NT2/D1 (cell line): ENCODE results near the gene FMN1.

ENCODE experiments used
- SUZ12 ChIP-seq: IDR thresholded peaks from 2 replicates; pipeline ENCODE4 v1.6.1; 2011; ENCODE audit not compliant: insufficient read length, insufficient read depth; ENCODE audit errors: extremely low read depth
- YY1 ChIP-seq: IDR thresholded peaks from 2 replicates; pipeline ENCODE4 v1.6.1; 2011; ENCODE audit not compliant: insufficient read length, insufficient read depth
- ZNF274 ChIP-seq: IDR thresholded peaks from 2 replicates; pipeline ENCODE4 v1.6.1; 2011; ENCODE audit warnings: mild to moderate bottlenecking, low read depth, low read length

- no peak for TF ChIP-seq YY1
- no peak for TF ChIP-seq ZNF274
- TF ChIP-seq SUZ12, result no peak
Measured at GRCh38 chr15:32970847-32971246, 223.7 kb downstream of the FMN1 start.
